Right lobe of liver (tissue), 6 donors: ENCODE measurements around the gene CD9. TPM values are rescaled to one million over a fixed set of nuclear protein-coding genes. Genes with fewer than 3 reads are reported as not detected.

Experiments
- ATAC-seq, 4 donors: fragments of 200-7000 bp; cut with Tn5 transposase; one replicate each; pipeline ENCODE4 v1.9.1; 2020; ENCODE audit warnings: mild to moderate bottlenecking in 4 of 4, moderate library complexity in 4 of 4
- DNase-seq, 3 donors: peaks; one replicate each; pipeline ENCODE4 v3.0.0-alpha.2; 2020
- H3K27ac ChIP-seq, 3 donors: fragments of 200-600 bp; one replicate each; pipeline ENCODE4 v1.8.0; 2022
- H3K27me3 ChIP-seq, 2 donors: fragments of 200-600 bp; one replicate each; pipeline ENCODE4 v1.8.0; 2022
- H3K36me3 ChIP-seq, 4 donors: fragments of 200-600 bp; sonication (generic) in 1 of 4; one replicate each; pipeline versions ENCODE4 v1.5.1 to v1.8.0; 2017 to 2022; ENCODE audit warnings: control low read depth in 1 of 4
- H3K4me1 ChIP-seq, 4 donors: fragments of 200-600 bp; sonication (generic) in 1 of 4; one replicate each; pipeline versions ENCODE4 v1.5.1 to v1.8.0; 2017 to 2022; ENCODE audit warnings: control low read depth in 1 of 4
- H3K4me3 ChIP-seq, 3 donors: fragments of 200-600 bp; one replicate each; pipeline ENCODE4 v1.8.0; 2022
- H3K9me3 ChIP-seq, 4 donors: fragments of 200-600 bp; sonication (generic) in 1 of 4; one replicate each; pipeline versions ENCODE4 v1.5.1 to v1.8.0; 2017 to 2022; ENCODE audit warnings: control low read depth in 1 of 4
- CTCF ChIP-seq, 4 donors: fragments of 200-600 bp in 3 of 4; fragments of 450-650 bp in 1 of 4; IDR thresholded peaks; one replicate each; pipeline versions ENCODE4 v1.5.1 to v1.8.0; 2016 to 2022; ENCODE audit warnings: antibody characterized with exemption in 4 of 4, mild to moderate bottlenecking in 2 of 4
- POLR2A ChIP-seq: fragments of 450-650 bp; IDR thresholded peaks from one replicate; pipeline ENCODE4 v1.6.1; 2017; ENCODE audit warnings: antibody characterized with exemption, mild to moderate bottlenecking
- WGBS: methylation state at CpG from one replicate; pipeline ENCODE4 v1.1.6; 2018; ENCODE audit warnings: low coverage, low lambda C conversion rate; ENCODE audit not compliant: insufficient coverage; ENCODE audit errors: missing lambda C conversion rate; 5-methylcytosine and 5-hydroxymethylcytosine counted together
- intact Hi-C, 2 donors: fragments of 100-400 bp; cut with DNase I; formaldehyde crosslinking; loops; one replicate each; pipeline versions ENCODE4 v1.11.2 to v1.14.1; 2022
- total RNA-seq, 6 experiments: library from RNA; depleted of rRNA in 2 of 6; stranded (reverse); fragments of >200 nt in 2 of 6; fragmentation: NEBNext Ultra II Directional in 3 of 6; extraction: Animal tissue kit (Norgen Biotek cat#: 25700) in 3 of 6; gene quantifications; one replicate each; pipeline versions ENCODE4 v1.1.0 to v1.2.4, GENCODE V29; 2016 to 2023
- donor health status: DM: no; HTN: yes; CAD: no.
- donor health status: DM: no; HTN: no; CAD: no.
- donor health status: DM: no; HTN: no; CAD: no.
- donor health status: DM: no; HTN: yes; CAD: no.
- donor health status: DM: no; HTN: yes; CAD: no.

Gene CD9
- total RNA-seq, 6 experiments from 2014 or later = 17.2 to 65.7 (median 34.2) TPM

GRCh38 chr12:6212086-6212485, 11.9 kb downstream of the CD9 start:
- no peak for DNase-seq
- intact Hi-C loops = no loop called here
- H3K27me3 ChIP-seq = no peaks in the 10 kb centered on the region
- TF ChIP-seq POLR2A (no peak), CTCF (IDR thresholded peaks at IDR 0.05) (no peak)
- H3K4me1 ChIP-seq = no peaks in the 10 kb centered on the region
- H3K9me3 ChIP-seq = no peaks in the 10 kb centered on the region
- WGBS = 85% methylated on average over 4 of the region's 7 CpGs
- H3K36me3 ChIP-seq = no peaks in the 10 kb centered on the region
- no peak overlapping the region for H3K27ac ChIP-seq
- no peak for ATAC-seq
- H3K4me3 ChIP-seq = no peak overlapping the region

- H3K9me3 ChIP-seq = no peaks in the 10 kb centered on the region
- H3K27me3 ChIP-seq = no peaks in the 10 kb centered on the region
- DNase-seq (no peak), ATAC-seq (no peak)
- TF ChIP-seq CTCF (IDR thresholded peaks at IDR 0.05) = no peak
- no peak for TF ChIP-seq POLR2A
- intact Hi-C loops = no loop called here
- H3K27ac ChIP-seq = no peak overlapping the region
- no peak overlapping the region for H3K4me3 ChIP-seq
- 86% methylated on average over 6 of the region's 6 CpGs for WGBS
- no peaks in the 10 kb centered on the region for H3K36me3 ChIP-seq
- no peaks in the 10 kb centered on the region for H3K4me1 ChIP-seq
Observed at GRCh38 chr12:6213969-6214368, 13.8 kb downstream of the CD9 start.

- TF ChIP-seq CTCF (IDR thresholded peaks at IDR 0.05) (no peak), POLR2A (no peak)
- no peak overlapping the region for H3K27ac ChIP-seq
- H3K27me3 ChIP-seq = no peaks in the 10 kb centered on the region
- ATAC-seq = no peak
- H3K9me3 ChIP-seq = no peaks in the 10 kb centered on the region
- 100% methylated on average over 3 of the region's 7 CpGs for WGBS
- no peaks in the 10 kb centered on the region for H3K4me1 ChIP-seq
- no peak for DNase-seq
- no peaks in the 10 kb centered on the region for H3K36me3 ChIP-seq
- no peak overlapping the region for H3K4me3 ChIP-seq
- intact Hi-C loops = no loop called here
Observed at GRCh38 chr12:6214633-6215032, 14.4 kb downstream of the CD9 start.

- TF ChIP-seq POLR2A = no peak
- no peak for TF ChIP-seq CTCF (IDR thresholded peaks at IDR 0.05)
- 81% methylated on average over 5 of the region's 10 CpGs for WGBS
- H3K4me3 ChIP-seq = no peak overlapping the region
- no peaks in the 10 kb centered on the region for H3K36me3 ChIP-seq
- no peak for DNase-seq
- no peak for ATAC-seq
- intact Hi-C loops = no loop called here
- no peaks in the 10 kb centered on the region for H3K27me3 ChIP-seq
- no peaks in the 10 kb centered on the region for H3K9me3 ChIP-seq
- H3K4me1 ChIP-seq = no peaks in the 10 kb centered on the region
- no peak overlapping the region for H3K27ac ChIP-seq
Observed at GRCh38 chr12:6215120-6215807, 15.1 kb downstream of the CD9 start.
